ENCODE measurements around the gene HS6ST3.
A peak's percentile ranks its signal among the peaks of the same experiment; 100 is the strongest.

HS6ST3 gene

GRCh38 chr13:96200810-96201209, 110.9 kb downstream of the HS6ST3 start:
- no peak for DNase-seq

GRCh38 chr13:96202315-96202714, 112.4 kb downstream of the HS6ST3 start:
- DNase-seq, result no peak

- no peak for DNase-seq
Measured at GRCh38 chr13:96203471-96203870, 113.6 kb downstream of the HS6ST3 start.

- DNase-seq, result no peak
Measured at GRCh38 chr13:96214824-96215445, 125.0 kb downstream of the HS6ST3 start.

GRCh38 chr13:96216543-96216942, 126.6 kb downstream of the HS6ST3 start:
- DNase-seq, result no peak

- no peak for DNase-seq
Measured at GRCh38 chr13:96218475-96218874, 128.6 kb downstream of the HS6ST3 start.

GRCh38 chr13:96221471-96221870, 131.6 kb downstream of the HS6ST3 start:
- no peak for DNase-seq

- no peak for DNase-seq
Measured at GRCh38 chr13:96223231-96223630, 133.3 kb downstream of the HS6ST3 start.

- DNase-seq, result peak in 1 of 2 donors; percentile 32
Measured at GRCh38 chr13:96229356-96229755, 139.4 kb downstream of the HS6ST3 start.

- DNase-seq, result no peak
Measured at GRCh38 chr13:96238241-96238640, 148.3 kb downstream of the HS6ST3 start.

GRCh38 chr13:96238861-96239260, 149.0 kb downstream of the HS6ST3 start:
- peak in 1 of 2 donors; percentile 16 for DNase-seq

GRCh38 chr13:96243376-96243775, 153.5 kb downstream of the HS6ST3 start:
- no peak for DNase-seq

- DNase-seq, result no peak
Measured at GRCh38 chr13:96248103-96248502, 158.2 kb downstream of the HS6ST3 start.

- DNase-seq, result no peak
Measured at GRCh38 chr13:96248996-96249395, 159.1 kb downstream of the HS6ST3 start.

GRCh38 chr13:96252903-96253302, 163.0 kb downstream of the HS6ST3 start:
- no peak for DNase-seq

GRCh38 chr13:96273196-96273595, 183.3 kb downstream of the HS6ST3 start:
- DNase-seq, result no peak

GRCh38 chr13:96274046-96274445, 184.1 kb downstream of the HS6ST3 start:
- no peak for DNase-seq

GRCh38 chr13:96279904-96280303, 190.0 kb downstream of the HS6ST3 start:
- no peak for DNase-seq

GRCh38 chr13:96284971-96285370, 195.1 kb downstream of the HS6ST3 start:
- no peak for DNase-seq

- DNase-seq, result no peak
Measured at GRCh38 chr13:96285729-96286128, 195.8 kb downstream of the HS6ST3 start.

- DNase-seq, result no peak
Measured at GRCh38 chr13:96294930-96295881, 205.3 kb downstream of the HS6ST3 start.

- no peak for DNase-seq
Measured at GRCh38 chr13:96297360-96297759, 207.5 kb downstream of the HS6ST3 start.

- DNase-seq, result no peak
Measured at GRCh38 chr13:96299235-96299634, 209.3 kb downstream of the HS6ST3 start.

GRCh38 chr13:96308568-96308967, 218.7 kb downstream of the HS6ST3 start:
- no peak for DNase-seq

All from inflammatory macrophage (primary cell).